Body of pancreas (tissue), 4 donors: ENCODE measurements around the gene RHBDF2. TPM values are rescaled to one million over a fixed set of nuclear protein-coding genes. Genes with fewer than 3 reads are reported as not detected.

Experiments used
- ATAC-seq: fragments of 150-250 bp; one replicate; pipeline ENCODE4 v1.9.1; 2016
- DNase-seq, 4 donors: peaks; one replicate each; pipeline ENCODE4 v3.0.0-alpha.2; 2019
- H3K27ac ChIP-seq, 4 donors: fragments of 200-600 bp; sonication (generic); 1 replicate in 3 of 4; 2 replicates in 1 of 4; pipeline versions ENCODE4 v1.5.1 to v1.6.1; 2016 to 2019; ENCODE audit warnings: mild to moderate bottlenecking in 1 of 4, mixed read lengths in 1 of 4, moderate library complexity in 1 of 4
- H3K27me3 ChIP-seq, 2 donors: fragments of 200-600 bp; sonication (generic); one replicate each; pipeline ENCODE4 v1.6.0; 2016; ENCODE audit warnings: mild to moderate bottlenecking in 1 of 2
- H3K36me3 ChIP-seq, 2 donors: fragments of 200-600 bp; sonication (generic); replicated peaks in 1 of 2; 2 replicates each; pipeline ENCODE4 v1.5.1; 2016; ENCODE audit warnings: low read depth in 2 of 2; ENCODE audit not compliant: insufficient read depth in 1 of 2
- H3K4me1 ChIP-seq: fragments of 200-600 bp; sonication (generic); one replicate; pipeline ENCODE4 v1.6.0; 2016
- H3K4me3 ChIP-seq, 2 donors: fragments of 200-600 bp; sonication (generic); 1 replicate in 1 of 2; 2 replicates in 1 of 2; pipeline ENCODE4 v1.5.1; 2016 to 2019
- H3K9me3 ChIP-seq, 3 donors: fragments of 200-600 bp; sonication (generic); 1 replicate in 2 of 3; 2 replicates in 1 of 3; pipeline ENCODE4 v1.5.1; 2016
- CTCF ChIP-seq, 7 experiments: fragments of 450-650 bp in 4 of 7; fragments of 200-600 bp in 3 of 7; sonication (generic) in 3 of 7; IDR thresholded peaks; one replicate each; pipeline ENCODE4 v1.5.1; 2016 to 2019; ENCODE audit warnings: antibody characterized with exemption in 7 of 7
- POLR2A ChIP-seq, 3 donors: fragments of 450-650 bp; IDR thresholded peaks; one replicate each; pipeline ENCODE4 v1.6.1; 2016; ENCODE audit warnings: antibody characterized with exemption in 3 of 3, mild to moderate bottlenecking in 2 of 3
- WGBS, 2 donors: methylation state at CpG; one replicate each; pipeline ENCODE4 v1.1.5; 2017; 5-methylcytosine and 5-hydroxymethylcytosine counted together
- intact Hi-C: fragments of 100-400 bp; cut with DNase I; formaldehyde crosslinking; loops from one replicate; pipeline ENCODE4 v1.15.1; 2023
- total RNA-seq, 2 donors: library from RNA; depleted of rRNA; stranded (reverse); fragments of >200 nt; gene quantifications; one replicate each; pipeline ENCODE4 v1.1.0, GENCODE V29; 2016

RHBDF2 gene
- total RNA-seq, 2 donors from 2014 or later: 23.1 to 48.1 TPM

GRCh38 chr17:76445697-76446448, 55.4 kb downstream of the RHBDF2 start:
- intact Hi-C loops: no loop called here
- no peaks in the 10 kb centered on the region for H3K27me3 ChIP-seq
- no peak for TF ChIP-seq POLR2A (IDR thresholded peaks at IDR 0.05)
- no peak for TF ChIP-seq CTCF (IDR thresholded peaks at IDR 0.05)
- H3K27ac ChIP-seq: no peak overlapping the region
- DNase-seq: no peak
- 58 to 63% methylated on average over 8 to 10 of the region's 10 CpGs for WGBS, 2 donors
- H3K4me1 ChIP-seq: peaks cover 18% of the 10 kb centered on the region
- no peak for ATAC-seq
- no peaks in the 10 kb centered on the region for H3K9me3 ChIP-seq
- no peak overlapping the region for H3K4me3 ChIP-seq
- H3K36me3 ChIP-seq: no peaks in the 10 kb centered on the region

- no peak for TF ChIP-seq CTCF (IDR thresholded peaks at IDR 0.05)
- TF ChIP-seq POLR2A (IDR thresholded peaks at IDR 0.05): no peak
- Histone ChIP-seq H3K4me1 (peaks cover 16% of the 10 kb centered on the region), H3K36me3 (no peaks in the 10 kb centered on the region), H3K27ac (no peak overlapping the region), H3K27me3 (no peaks in the 10 kb centered on the region), H3K9me3 (no peaks in the 10 kb centered on the region), H3K4me3 (no peak overlapping the region)
- 73 to 83% methylated on average over 9 of the region's 9 CpGs for WGBS, 2 donors
- no peak for ATAC-seq
- no peak for DNase-seq
- intact Hi-C loops: no loop called here
These were observed 56.5 kb downstream of the RHBDF2 start for GRCh38 chr17:76444518-76445311.

- TF ChIP-seq CTCF (IDR thresholded peaks at IDR 0.05) (no peak), POLR2A (IDR thresholded peaks at IDR 0.05) (no peak)
- Histone ChIP-seq H3K27ac (no peak overlapping the region), H3K4me3 (no peak overlapping the region), H3K27me3 (no peaks in the 10 kb centered on the region), H3K36me3 (no peaks in the 10 kb centered on the region), H3K9me3 (no peaks in the 10 kb centered on the region), H3K4me1 (peaks cover 26% of the 10 kb centered on the region)
- intact Hi-C loops: no loop called here
- 91 to 96% methylated on average over 8 of the region's 8 CpGs for WGBS, 2 donors
- ATAC-seq (no peak), DNase-seq (no peak)
These were observed 58.6 kb downstream of the RHBDF2 start for GRCh38 chr17:76442341-76443338.

- Histone ChIP-seq H3K27ac (no peak overlapping the region), H3K4me1 (peaks cover 23% of the 10 kb centered on the region), H3K27me3 (no peaks in the 10 kb centered on the region), H3K9me3 (no peaks in the 10 kb centered on the region), H3K4me3 (no peak overlapping the region), H3K36me3 (no peaks in the 10 kb centered on the region)
- DNase-seq (no peak), ATAC-seq (no peak)
- WGBS, 2 donors: 74 to 81% methylated on average over 13 of the region's 13 CpGs
- TF ChIP-seq POLR2A (IDR thresholded peaks at IDR 0.05) (no peak), CTCF (IDR thresholded peaks at IDR 0.05) (no peak)
- intact Hi-C loops: no loop called here
These were observed 59.4 kb downstream of the RHBDF2 start for GRCh38 chr17:76441686-76442340.
